Activated CD8-positive, alpha-beta memory T cell treated with anti-CD3 and anti-CD28 coated beads, Interleukin-2, amount 50 U/mL, for 48 hours (primary cell): Measurements from ENCODE around the gene ZNF500.
"Not testable (repeated sequence)": the region's sequence is repeated elsewhere in the genome, so short reads cannot be mapped to it uniquely, and the experiment has no call there.

Experiments
- DNase-seq: peaks from one replicate; pipeline ENCODE4 v3.0.0-alpha.2; 2020

Gene ZNF500

GRCh38 chr16:4795828-4796572, 29.0 kb upstream of the ZNF500 start:
- no peak for DNase-seq

- no peak for DNase-seq
These were observed 28.3 kb upstream of the ZNF500 start, which contains the start of gene SMIM22 for GRCh38 chr16:4795181-4795827. Gene SMIM22 (plus strand): TSS chr16:4795369. CDS start chr16:4795735, 366 bp downstream.

GRCh38 chr16:4792951-4793513, 26.1 kb upstream of the ZNF500 start:
- no peak for DNase-seq

- no peak for DNase-seq
These were observed 23.9 kb upstream of the ZNF500 start for GRCh38 chr16:4790871-4791270.

- DNase-seq: no peak
These were observed 23.3 kb upstream of the ZNF500 start for GRCh38 chr16:4790261-4790660.

- DNase-seq: no peak
These were observed 21.9 kb upstream of the ZNF500 start for GRCh38 chr16:4788910-4789309.

GRCh38 chr16:4788489-4788889, 21.5 kb upstream of the ZNF500 start:
- no peak for DNase-seq

GRCh38 chr16:4787627-4788482, 20.9 kb upstream of the ZNF500 start, which contains the start of gene SEPTIN12:
Gene SEPTIN12 (minus strand): TSS chr16:4788345. CDS start chr16:4787645, 700 bp downstream.
- DNase-seq: no peak

- no peak for DNase-seq
These were observed 20.1 kb upstream of the ZNF500 start for GRCh38 chr16:4787068-4787467.

GRCh38 chr16:4785758-4786433, 18.9 kb upstream of the ZNF500 start:
- no peak for DNase-seq

- not testable (repeated sequence) for DNase-seq
These were observed 17.6 kb upstream of the ZNF500 start for GRCh38 chr16:4784444-4784987.

GRCh38 chr16:4783951-4784336, 17.0 kb upstream of the ZNF500 start:
- DNase-seq: no peak

GRCh38 chr16:4783251-4783950, 16.4 kb upstream of the ZNF500 start:
- no peak for DNase-seq

- no peak for DNase-seq
These were observed 13.3 kb upstream of the ZNF500 start for GRCh38 chr16:4780235-4780634.

- no peak for DNase-seq
These were observed 11.1 kb upstream of the ZNF500 start for GRCh38 chr16:4778050-4778392.

- DNase-seq: no peak
These were observed 10.5 kb upstream of the ZNF500 start for GRCh38 chr16:4777339-4778049.

- DNase-seq: no peak
These were observed 9.3 kb upstream of the ZNF500 start for GRCh38 chr16:4776141-4776705.

- DNase-seq: no peak
These were observed 8.0 kb upstream of the ZNF500 start for GRCh38 chr16:4775005-4775404.

- DNase-seq: no peak
These were observed 5.4 kb upstream of the ZNF500 start for GRCh38 chr16:4772351-4772750.

- no peak for DNase-seq
These were observed 4.7 kb upstream of the ZNF500 start for GRCh38 chr16:4771646-4772045.

GRCh38 chr16:4769306-4769638, 2.3 kb upstream of the ZNF500 start:
- DNase-seq: no peak
